Measurements from ENCODE around the gene CCDC6.
A peak's percentile ranks its signal among the peaks of the same experiment; 100 is the strongest.
"Not testable (repeated sequence)": the region's sequence is repeated elsewhere in the genome, so short reads cannot be mapped to it uniquely, and the experiment has no call there.

Gene CCDC6

DNA sequence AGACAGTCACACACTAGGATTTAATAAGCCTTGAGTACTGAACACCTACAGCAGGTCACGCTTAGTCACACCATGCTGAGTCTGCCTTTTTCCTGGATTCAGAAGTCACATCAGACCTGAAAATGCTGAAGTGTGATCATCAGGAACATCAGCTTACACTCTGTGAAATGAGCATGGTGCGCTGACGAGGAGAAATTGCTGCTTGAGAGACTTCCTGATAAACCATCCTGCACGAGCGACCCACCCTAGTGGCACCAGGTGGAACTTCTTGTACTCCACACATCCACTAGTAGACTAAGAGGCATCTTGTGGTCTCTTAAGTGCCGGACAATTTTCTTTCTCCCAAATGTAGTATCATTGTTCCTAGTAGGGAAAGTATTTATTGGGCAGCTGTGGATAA, 101.3 kb downstream of the CCDC6 start:
- peak; percentile 26 for DNase-seq

DNA sequence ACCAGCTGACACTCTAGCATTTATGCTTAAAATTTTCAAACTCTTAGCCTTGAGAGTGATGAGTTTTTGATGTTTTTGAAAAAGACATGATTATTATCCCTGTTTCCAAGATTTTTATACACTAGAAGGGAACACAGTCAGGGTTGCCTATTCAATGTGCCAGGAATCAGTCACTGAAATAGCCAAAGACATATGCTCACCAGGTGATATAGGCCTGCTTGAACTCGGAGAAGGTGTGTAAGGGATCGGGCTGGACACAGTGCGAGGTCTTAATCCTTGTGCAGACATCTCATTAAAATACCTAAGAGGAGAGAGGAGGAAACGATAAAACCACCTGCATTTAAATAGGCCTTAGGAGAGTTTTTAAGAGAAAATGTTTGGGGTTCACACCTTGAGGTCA, 102.1 kb downstream of the CCDC6 start:
- no peak for DNase-seq

DNA sequence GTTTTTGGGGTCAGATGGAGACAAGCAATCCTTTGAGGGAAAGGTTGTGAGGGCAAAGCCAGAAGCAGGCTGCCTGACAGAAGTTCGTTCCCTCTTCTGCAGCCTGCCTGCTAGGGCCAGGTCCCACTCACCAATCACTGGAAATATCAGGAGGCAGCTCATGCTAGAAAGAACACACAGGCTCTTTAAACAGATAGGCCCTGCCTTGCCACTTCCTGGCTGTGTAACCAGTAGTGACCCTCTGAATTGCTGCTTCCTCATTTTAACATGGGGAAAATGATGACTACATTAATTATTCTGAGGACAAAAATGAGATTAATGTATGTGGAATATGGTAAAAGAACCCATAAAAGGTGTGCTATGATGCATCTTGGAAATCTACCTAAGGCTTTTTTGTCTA, 102.6 kb downstream of the CCDC6 start:
- no peak for DNase-seq

DNA sequence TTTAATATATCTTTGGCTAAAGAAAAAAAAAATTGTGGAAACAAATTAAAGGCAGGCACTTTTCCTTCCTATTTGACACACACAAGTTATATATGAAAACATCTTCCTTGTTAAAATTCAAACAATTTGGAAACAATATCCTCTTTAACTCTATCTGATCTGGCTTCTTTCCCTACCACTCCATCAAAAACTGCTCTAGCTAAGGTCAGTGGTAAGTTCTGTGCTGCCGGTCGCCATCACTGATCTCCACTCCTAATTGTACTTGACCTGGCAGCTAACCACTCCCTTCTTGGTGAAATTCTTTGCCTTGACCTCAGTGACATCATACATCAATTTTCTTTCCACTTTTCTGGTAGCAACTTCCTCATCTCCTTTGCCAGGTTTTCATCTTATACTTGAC, 105.2 kb downstream of the CCDC6 start:
- no peak for DNase-seq

DNA sequence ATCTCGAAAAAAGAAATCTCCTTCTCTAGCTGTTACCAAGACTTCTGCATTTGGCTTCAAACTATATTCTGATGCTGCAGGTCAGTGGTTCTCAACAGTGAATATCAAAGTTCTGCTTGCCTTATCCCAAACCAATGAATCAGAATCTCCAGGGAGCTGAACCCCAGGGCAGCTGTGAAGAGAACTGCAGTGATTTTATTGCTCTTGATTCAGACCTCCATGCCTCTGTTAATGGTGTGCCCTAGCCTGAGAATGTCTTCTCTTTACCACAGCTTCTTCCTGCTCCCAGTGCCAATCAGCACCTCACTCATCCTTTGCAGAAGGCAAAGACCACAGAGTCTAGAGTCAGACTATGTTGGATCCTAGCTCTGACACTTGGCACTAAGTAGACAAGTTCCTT, 106.9 kb downstream of the CCDC6 start:
- DNase-seq = no peak

DNA sequence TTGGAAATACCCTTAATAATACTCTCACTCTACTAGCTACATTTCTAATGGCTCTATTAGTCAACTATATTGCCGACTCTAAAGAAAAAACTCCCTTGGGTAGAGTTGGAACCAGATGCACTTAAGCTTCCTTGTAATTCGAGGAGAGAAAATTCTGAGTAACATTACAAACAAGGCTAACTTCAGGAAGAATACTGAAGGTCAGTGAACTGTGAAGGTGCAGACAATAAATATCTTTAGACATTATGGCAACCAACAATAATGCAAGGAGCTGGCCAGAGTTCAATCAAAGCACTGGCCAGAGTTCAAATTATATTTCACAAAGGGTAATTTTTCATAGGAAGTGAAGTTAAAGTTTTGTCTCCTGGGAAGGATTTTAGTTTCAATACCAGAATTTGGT, 112.4 kb downstream of the CCDC6 start:
- no peak for DNase-seq

DNA sequence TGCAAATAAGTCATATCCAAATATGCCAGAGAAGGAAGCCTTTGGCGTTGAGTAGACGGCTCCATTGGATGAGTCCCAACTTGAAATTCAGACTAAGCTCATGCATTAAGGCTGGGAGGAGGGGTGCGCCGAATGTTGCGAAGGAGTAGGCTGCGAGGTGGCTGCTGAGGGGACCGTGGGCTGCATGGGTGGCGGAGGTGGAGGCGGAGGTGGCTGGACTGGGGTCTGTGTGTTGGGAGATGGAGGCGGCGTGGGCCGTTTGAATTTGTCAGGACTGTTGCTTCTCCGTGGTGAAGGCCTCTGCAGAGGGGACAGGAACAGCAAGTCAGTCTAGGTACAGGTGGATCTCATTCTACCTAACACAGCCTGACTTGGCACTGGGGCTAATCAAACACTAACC, 113.5 kb downstream of the CCDC6 start:
- DNase-seq = no peak

DNA sequence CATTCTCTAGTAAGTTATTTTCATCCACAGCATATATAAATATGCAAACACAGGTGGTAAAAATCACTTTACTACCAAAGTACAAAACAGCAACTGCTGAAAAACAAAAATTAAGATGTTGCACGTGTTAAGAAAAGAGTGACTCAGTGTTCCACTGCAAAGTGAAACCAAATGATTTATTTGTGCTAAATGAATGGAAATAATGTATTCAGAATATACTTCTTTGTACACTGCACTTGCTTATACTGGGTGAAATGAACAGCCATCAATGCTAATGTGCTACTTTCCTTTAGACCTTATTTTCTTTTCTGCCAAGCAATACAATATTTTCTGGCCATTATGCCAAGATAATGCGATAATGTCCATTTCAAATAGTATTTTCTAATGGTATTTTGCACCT, 114.8 kb downstream of the CCDC6 start:
- DNase-seq = no peak

DNA sequence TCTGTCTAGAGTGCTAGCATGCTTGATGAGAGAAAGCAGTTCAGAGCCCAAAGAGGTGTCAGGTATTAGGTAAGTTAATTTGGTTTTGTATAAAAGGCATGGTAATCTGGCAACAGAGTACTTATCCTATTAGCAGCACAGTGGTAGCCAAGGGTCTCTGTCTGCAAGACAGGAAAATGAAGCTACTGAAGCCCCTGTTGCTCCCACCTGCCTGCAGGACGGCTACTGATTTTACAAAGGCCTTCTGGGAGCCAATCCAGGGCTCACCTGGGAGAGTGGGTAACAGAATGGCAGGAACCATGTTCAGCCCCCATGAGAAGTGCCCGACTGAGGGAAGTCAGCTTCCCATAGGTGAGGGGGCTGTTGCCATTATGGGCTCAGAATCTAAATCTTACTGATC, 116.3 kb downstream of the CCDC6 start:
- DNase-seq = not testable (repeated sequence)

DNA sequence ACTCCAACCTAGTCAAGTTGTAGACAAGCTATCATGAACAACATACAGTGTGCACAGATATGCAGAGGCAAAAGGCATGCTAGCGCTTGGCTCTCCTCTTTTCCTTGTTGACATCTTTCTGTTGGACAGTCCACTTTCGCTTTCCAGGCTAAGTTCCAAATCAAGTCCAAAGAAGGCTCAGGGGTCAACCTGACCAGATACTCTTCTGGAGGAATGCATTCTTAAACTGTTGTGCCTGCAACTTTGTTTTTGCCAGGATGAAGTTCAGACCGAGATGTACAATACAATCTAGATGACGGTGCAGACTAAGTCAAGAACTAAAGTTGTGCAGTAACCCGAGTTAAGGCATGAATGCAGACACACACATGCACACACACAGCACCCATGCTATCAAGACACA, 117.4 kb downstream of the CCDC6 start:
- not testable (repeated sequence) for DNase-seq

DNA sequence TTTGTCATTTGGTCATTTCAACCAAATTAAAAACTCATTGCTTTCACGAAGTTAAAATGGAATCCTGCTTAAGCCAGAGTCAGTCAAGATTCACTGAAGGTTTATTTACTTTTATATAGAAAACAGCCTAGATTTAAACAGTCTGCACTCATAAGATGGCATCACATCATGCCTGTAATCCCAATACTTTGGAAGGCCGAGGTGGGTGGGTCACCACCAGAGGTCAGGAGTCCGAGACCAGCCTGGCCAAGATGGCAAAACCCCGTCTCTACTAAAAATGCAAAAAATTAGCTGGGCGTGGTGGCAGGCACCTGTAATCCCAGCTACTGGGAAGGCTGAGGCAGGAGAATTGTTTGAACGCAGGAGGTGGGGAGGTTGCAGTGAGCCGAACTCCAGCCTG, 119.3 kb downstream of the CCDC6 start:
- DNase-seq = not testable (repeated sequence)

DNA sequence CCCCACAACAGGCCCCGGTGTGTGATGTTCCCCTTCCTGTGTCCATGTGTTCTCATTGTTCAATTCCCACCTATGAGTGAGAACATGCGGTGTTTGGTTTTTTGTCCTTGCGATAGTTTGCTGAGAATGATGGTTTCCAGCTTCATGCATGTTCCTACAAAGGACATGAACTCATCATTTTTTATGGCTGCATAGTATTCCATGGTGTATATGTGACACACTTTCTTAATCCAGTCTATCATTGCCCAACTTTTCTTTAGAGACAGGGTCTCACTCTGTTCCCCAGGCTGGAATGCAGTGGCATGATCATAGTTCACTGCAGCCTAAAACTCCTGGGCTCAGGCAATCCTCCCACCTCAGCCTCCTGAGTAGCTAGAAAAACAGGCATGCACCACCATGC, 120.9 kb downstream of the CCDC6 start:
- not testable (repeated sequence) for DNase-seq

DNA sequence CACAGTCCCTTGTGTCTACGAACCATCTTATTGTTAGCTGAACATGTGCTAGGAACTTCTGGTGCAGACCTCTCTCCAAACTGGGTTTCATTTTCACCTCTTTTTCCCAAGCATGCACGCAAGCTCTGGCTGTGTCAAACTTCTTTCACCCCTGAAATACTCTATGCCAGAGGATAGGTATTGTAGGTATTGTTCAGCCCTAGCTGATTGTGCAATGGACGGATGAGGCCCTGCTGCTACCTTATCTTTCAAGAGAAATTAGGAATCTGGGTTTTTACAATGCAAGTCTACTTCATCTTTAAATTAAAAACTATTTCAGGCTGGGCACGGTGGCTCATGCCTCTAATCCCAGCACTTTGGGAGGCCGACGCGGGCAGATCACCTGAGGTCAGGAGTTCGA, 124.8 kb downstream of the CCDC6 start:
- DNase-seq = no peak

DNA sequence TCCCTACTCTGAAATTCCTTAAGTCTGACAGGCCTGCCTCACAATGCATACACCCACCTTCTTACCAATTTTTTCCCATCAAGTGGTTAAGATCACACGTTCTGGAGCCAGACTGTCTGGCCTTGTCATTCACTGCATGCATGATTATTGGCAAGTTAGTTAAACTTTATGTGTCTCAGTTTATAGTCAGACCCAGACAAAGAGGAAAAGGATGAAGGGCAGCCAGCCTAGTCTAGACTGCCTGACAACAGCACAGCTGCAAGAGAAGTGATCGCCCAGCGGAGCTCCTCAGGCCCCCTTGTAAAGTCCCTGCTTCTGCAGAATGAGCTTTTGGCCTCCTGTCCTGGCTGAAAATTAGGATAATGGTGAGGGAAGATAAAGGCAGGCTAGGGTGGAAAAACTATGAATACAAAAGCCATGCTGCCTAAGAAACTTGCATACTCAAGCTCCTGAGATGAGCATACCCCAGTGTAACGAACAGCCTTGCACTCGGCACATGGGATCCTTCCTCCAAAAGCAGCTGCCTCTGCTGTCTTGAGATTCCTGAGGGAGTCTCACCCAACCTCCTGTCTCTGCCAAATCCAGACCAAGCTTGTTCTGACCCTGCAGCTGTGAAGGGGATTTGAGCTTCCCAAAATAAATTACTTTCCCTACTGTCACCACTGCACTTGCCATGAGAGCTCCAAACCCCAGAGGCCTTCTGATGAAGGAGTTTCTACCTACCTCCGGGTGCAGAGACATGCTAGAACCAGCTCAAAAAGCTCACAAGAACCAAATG, 126.4 kb downstream of the CCDC6 start:
- DNase-seq = no peak

DNA sequence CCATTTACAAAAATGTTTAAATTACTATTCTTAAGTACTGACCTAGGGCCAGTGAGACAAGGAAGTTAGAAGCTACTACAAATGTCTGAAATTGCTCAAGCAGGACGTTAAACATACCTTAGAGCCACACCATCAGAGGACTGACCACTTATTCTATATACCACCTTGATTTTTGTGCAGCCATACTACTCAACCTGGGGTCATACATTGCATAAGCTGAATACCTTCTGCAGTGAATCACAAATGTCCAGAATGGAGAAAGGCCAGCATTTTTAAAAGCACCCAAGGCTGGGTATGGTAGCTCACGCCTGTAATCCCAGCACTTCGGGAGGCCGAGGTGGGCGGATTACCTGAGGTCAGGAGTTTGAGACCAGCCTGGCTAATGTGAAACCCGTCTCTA, 131.9 kb downstream of the CCDC6 start:
- no peak for DNase-seq

DNA sequence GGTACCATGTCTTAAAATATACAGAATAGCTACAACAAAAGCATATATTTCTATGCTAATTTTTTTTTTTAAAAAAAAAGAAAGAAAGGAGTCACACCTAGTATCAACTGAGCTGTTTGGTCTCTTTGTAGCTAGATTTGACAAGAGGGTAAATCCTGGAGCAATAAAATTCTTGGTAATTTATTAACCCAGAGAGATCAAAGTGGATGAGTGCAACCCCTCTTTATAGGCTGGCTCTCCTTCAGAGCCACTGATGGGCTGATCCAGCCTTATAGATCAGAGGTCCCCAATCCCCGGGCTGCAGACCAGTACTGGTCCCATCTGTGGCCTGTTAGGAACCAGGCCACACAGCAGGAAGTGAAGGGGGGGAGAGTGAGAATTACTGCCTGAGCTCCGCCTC, 133.3 kb downstream of the CCDC6 start:
- DNase-seq = no peak

DNA sequence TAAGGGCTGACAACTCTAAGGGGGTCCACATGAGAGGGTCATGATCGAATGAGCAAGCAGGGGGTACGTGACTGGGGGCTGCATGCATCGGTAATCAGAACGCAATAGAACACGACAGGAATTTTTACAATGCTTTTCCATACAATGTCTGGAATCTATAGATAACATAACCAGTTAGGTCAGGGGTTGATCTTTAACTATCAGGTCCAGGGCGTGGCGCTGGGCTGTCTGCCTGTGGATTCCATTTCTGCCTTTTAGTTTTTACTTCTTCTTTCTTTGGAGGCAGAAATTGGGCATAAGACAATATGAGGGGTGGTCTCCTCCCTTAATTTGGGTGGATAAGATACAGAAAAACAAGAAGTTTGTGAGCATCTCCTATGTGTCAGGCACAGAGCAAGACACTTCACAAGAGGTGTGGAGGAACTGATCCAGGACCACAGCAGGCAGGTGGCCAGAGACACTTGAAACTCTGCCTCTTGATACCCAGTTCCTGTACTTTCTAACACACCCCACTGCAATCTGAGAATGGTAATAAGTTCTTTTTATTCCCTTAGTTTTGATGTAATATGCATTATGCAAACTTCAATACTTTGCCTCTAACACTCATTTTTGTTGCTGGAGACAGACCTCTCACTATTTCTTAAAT, 135.1 kb downstream of the CCDC6 start:
- no peak for DNase-seq

DNA sequence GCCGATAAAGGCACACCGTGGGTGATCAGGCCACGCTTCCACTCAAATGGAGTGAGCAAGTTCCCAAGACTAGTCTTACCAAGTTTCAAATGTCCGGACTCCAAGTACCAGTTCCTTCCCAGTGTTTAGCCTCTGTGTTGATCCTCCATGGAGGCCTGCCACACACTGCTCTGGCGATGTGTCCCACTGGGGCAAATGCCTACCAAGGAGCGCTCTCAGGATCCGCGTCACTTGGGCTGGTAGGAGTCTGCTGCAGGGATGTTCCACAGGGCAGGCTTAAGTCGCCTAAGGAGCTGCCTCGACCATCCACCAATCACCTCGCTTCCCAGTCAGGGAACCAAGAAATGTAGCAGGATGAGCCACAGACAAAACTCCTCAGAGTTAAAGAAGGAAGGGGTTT, 135.7 kb downstream of the CCDC6 start:
- DNase-seq = no peak

DNA sequence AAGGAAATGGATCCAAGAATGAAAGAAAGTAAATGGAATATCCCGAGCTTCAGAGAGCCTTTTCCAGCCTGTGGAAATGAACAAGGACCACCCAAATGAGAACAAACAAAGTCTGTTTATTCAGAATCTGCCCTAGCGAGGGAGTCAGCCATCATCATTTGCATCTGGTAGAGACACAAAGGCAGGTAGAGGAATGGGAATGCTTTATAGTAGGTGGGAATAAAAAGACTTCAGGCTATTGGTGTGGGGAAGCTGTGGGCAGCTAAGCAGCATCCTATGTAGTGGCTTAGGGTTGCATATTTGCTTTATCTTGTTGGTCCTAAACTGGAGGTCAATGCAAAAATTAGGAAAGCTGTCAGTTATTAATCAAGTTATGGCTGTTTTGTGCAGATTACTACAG, 143.9 kb downstream of the CCDC6 start:
- no peak for DNase-seq

DNA sequence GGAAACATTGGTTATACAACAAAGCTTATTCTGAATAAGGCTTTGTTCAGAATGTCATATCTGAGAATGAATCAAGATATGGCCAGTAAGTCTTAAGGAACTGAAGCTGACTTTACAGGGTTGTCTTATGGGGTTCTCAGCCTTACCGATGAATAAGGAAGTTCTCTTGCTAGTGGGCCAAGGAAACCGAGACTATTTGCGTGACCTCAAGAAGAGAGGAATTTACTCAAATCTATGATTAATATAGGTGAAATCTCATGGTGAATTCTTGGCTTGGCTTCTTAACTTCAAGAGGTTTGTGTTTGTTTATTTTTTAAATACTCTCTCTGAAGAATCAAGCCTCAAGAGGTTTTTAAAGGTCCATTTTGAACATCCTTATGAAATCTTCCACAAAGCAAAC, 148.4 kb downstream of the CCDC6 start:
- no peak for DNase-seq

DNA sequence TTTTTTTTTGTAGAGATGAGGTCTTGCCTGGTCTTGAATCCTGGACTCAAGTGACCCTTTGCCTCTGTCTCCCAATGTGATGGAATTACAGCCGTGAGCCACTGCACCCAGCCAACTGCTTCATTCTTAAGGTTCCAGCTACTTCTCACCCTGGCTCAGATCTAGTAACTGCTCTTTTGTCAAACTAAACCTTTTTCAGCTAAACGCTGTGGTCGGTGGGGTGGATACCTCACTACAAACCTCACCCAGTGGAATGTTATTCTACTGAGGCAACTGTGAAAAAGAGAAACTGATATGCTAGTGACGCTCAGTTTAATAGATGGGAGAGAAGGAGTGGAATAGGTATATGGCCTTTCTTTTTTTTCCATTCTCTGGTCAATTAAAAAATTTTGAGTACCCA, 151.4 kb downstream of the CCDC6 start:
- DNase-seq = no peak

DNA sequence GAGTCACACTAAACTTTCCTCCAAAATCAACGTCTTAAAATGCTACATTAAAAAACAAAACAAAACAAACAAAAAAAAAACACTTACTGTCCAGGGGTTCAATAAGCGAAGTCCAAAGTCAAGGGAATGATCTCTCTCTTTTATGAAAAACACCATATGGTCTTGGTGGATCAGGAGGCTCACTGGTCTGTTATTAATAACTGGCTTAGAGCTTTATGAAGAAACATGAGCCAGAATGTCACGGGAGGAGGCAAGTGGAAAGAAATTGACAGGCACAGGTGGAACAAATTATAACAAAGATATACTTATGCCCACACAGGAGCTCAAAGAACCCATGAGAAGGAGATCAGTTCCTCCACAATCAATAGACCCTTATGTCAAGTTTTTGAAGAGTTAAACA, 153.1 kb downstream of the CCDC6 start, which contains the start of gene MRLN:
Gene MRLN (minus strand): TSS at position 189 of the 400 bp plus-strand sequence.
- DNase-seq = no peak

DNA sequence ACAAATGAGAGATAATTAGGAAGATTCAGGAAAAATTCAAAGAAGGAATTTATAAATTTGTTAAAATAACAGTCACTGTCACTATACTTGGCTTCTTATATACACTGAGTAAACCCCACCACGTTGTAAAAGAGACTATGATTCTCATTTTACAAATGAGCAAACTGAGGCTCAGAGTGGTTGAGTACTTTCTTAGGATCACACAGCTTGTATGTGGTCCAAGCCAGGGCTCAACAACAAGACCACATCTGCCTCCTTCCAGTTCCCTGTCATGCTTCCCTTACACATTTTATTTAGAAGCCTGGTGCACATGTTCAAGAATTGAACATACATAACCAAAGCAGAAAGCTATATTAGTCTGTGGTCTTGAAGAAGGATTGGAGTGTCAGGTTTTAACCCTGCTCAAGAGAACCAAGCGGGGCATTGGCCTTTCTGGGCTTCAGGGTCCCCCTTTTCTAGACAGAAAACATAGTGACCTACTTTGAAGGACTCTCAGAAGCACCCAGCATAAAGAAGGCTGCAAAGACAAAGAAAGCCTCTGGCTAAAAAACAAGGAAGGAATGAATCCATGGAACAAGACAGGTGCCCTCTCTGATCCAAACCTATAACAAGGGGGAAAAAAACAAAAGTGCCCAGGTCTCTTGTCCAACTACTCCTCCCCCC, 153.9 kb downstream of the CCDC6 start:
- DNase-seq = no peak
